CD14-positive monocyte (primary cell): ENCODE measurements around the gene FRMPD2. TPM values are rescaled to one million over a fixed set of nuclear protein-coding genes. Genes with fewer than 3 reads are reported as not detected.

Source experiments
- DNase-seq, 3 donors: peaks; one replicate each; pipeline ENCODE4 v3.0.0-alpha.2; 2011 to 2022
- H2AFZ ChIP-seq: 2 replicates; pipeline ENCODE4 v1.6.0; 2012; ENCODE audit warnings: mild to moderate bottlenecking, low read depth, low read length, inconsistent platforms; ENCODE audit not compliant: insufficient read depth, poor library complexity, severe bottlenecking
- H3K27ac ChIP-seq, 2 donors: 1 replicate in 1 of 2; 2 replicates in 1 of 2; pipeline ENCODE4 v1.5.1; 2012 to 2013; ENCODE audit warnings: low read length in 2 of 2, control low read depth in 1 of 2, inconsistent platforms in 1 of 2, low read depth in 1 of 2, mild to moderate bottlenecking in 1 of 2
- H3K27me3 ChIP-seq, 2 donors: one replicate each; pipeline versions ENCODE4 v1.6.0 to v1.6.1; 2011 to 2013; ENCODE audit warnings: low read length in 2 of 2; ENCODE audit not compliant: control insufficient read depth in 2 of 2, insufficient read depth in 2 of 2
- H3K36me3 ChIP-seq, 2 donors: replicated peaks in 1 of 2; 1 replicate in 1 of 2; 2 replicates in 1 of 2; pipeline versions ENCODE4 v1.5.1 to v1.6.1; 2012 to 2013; ENCODE audit warnings: low read length in 2 of 2, control low read depth in 1 of 2, inconsistent platforms in 1 of 2, mild to moderate bottlenecking in 1 of 2; ENCODE audit not compliant: insufficient read depth in 2 of 2, control insufficient read depth in 1 of 2
- H3K4me1 ChIP-seq, 2 donors: 1 replicate in 1 of 2; 2 replicates in 1 of 2; pipeline versions ENCODE4 v1.5.1 to v1.6.1; 2012 to 2013; ENCODE audit warnings: low read length in 2 of 2, control low read depth in 1 of 2, inconsistent platforms in 1 of 2, mild to moderate bottlenecking in 1 of 2, moderate library complexity in 1 of 2; ENCODE audit not compliant: insufficient read depth in 2 of 2, control insufficient read depth in 1 of 2
- H3K4me2 ChIP-seq: replicated peaks from 2 replicates; pipeline ENCODE3; 2012; ENCODE audit warnings: low read length, moderate library complexity, mild to moderate bottlenecking; ENCODE audit not compliant: poor library complexity, severe bottlenecking; ENCODE audit errors: extremely low read depth
- H3K4me3 ChIP-seq, 3 experiments: fragments of 200-600 bp in 1 of 3; sonication (generic) in 1 of 3; replicated peaks in 1 of 3; 1 replicate in 2 of 3; 2 replicates in 1 of 3; pipeline ENCODE4 v1.5.1; 2011 to 2013; ENCODE audit warnings: low read length in 3 of 3, mild to moderate bottlenecking in 3 of 3, control low read depth in 2 of 3, low read depth in 2 of 3, inconsistent platforms in 1 of 3, moderate library complexity in 1 of 3
- H3K79me2 ChIP-seq: 2 replicates; pipeline ENCODE4 v1.6.0; 2012; ENCODE audit warnings: mild to moderate bottlenecking, control low read depth, inconsistent platforms, low read length, moderate library complexity; ENCODE audit not compliant: insufficient read depth
- H3K9ac ChIP-seq: 2 replicates; pipeline ENCODE4 v1.6.0; 2017; ENCODE audit warnings: low read length, mild to moderate bottlenecking; ENCODE audit not compliant: insufficient read depth, poor library complexity, severe bottlenecking
- H3K9me3 ChIP-seq, 2 donors: replicated peaks in 1 of 2; 1 replicate in 1 of 2; 2 replicates in 1 of 2; pipeline versions ENCODE4 v1.5.1 to v1.6.1; 2012 to 2013; ENCODE audit warnings: low read length in 2 of 2, control low read depth in 1 of 2; ENCODE audit not compliant: control insufficient read depth in 1 of 2, insufficient read depth in 1 of 2
- H4K20me1 ChIP-seq: 2 replicates; pipeline ENCODE4 v1.6.0; 2012; ENCODE audit warnings: mild to moderate bottlenecking, low read length, control low read depth, moderate library complexity; ENCODE audit not compliant: insufficient read depth
- H3K27ac Mint-ChIP-seq, 7 donors: one replicate each; pipeline ENCODE4 v1.8.0; 2020; ENCODE audit warnings: mild to moderate bottlenecking in 7 of 7, mixed read lengths in 7 of 7, moderate library complexity in 6 of 7, inconsistent platforms in 2 of 7
- H3K27me3 Mint-ChIP-seq, 3 donors: one replicate each; pipeline ENCODE4 v1.8.0; 2021 to 2022; ENCODE audit warnings: low read depth in 3 of 3, mild to moderate bottlenecking in 3 of 3, mixed read lengths in 3 of 3, moderate library complexity in 3 of 3, inconsistent platforms in 1 of 3
- H3K36me3 Mint-ChIP-seq, 2 donors: one replicate each; pipeline ENCODE4 v1.8.0; 2020; ENCODE audit warnings: mixed read lengths in 2 of 2, inconsistent platforms in 1 of 2, mild to moderate bottlenecking in 1 of 2
- H3K4me1 Mint-ChIP-seq: one replicate; pipeline ENCODE4 v1.8.0; 2020; ENCODE audit warnings: mild to moderate bottlenecking, mixed read lengths
- H3K4me3 Mint-ChIP-seq, 2 donors: one replicate each; pipeline ENCODE4 v1.8.0; 2020; ENCODE audit warnings: mild to moderate bottlenecking in 2 of 2, mixed read lengths in 2 of 2, moderate library complexity in 1 of 2
- H3K9me3 Mint-ChIP-seq, 7 donors: one replicate each; pipeline ENCODE4 v1.8.0; 2020 to 2022; ENCODE audit warnings: mixed read lengths in 7 of 7, mild to moderate bottlenecking in 6 of 7, moderate library complexity in 6 of 7, inconsistent platforms in 2 of 7
- CTCF ChIP-seq: fragments of 200-600 bp; IDR thresholded peaks from one replicate; pipeline ENCODE4 v1.8.0; 2022; ENCODE audit warnings: antibody characterized with exemption, mild to moderate bottlenecking
- WGBS: methylation state at CpG from one replicate; pipeline ENCODE4 v1.1.5; 2013; ENCODE audit warnings: missing lambda C conversion rate; ENCODE audit not compliant: insufficient coverage; 5-methylcytosine and 5-hydroxymethylcytosine counted together
- intact Hi-C, 2 donors: fragments of 100-400 bp; cut with micrococcal nuclease; formaldehyde crosslinking; loops; one replicate each; pipeline versions ENCODE4 v1.15.0 to v1.15.1; 2023
- polyA plus RNA-seq, 3 donors: library from polyadenylated mRNA; depleted of rRNA in 1 of 3; unstranded in 2 of 3; stranded (reverse) in 1 of 3; fragments of 300-500 nt in 2 of 3; fragments of >200 nt in 1 of 3; fragmentation: Illumina TruSeq in 2 of 3; gene quantifications; 1 replicate in 2 of 3; 2 replicates in 1 of 3; pipeline ENCODE4 v1.2.3, GENCODE V29; 2012 to 2021

Gene FRMPD2
- polyA plus RNA-seq, 3 donors, result not detected

GRCh38 chr10:48211777-48212176 is 62.7 kb downstream of the FRMPD2 start:
- Mint-ChIP-seq H3K27me3 (peaks cover 0 to 2% (median 1%) of the 10 kb centered on the region in 3 donors), H3K27ac (no peak overlapping the region), H3K4me3 (no peak overlapping the region), H3K4me1 (no peaks in the 10 kb centered on the region), H3K36me3 (no peaks in the 10 kb centered on the region), H3K9me3 (peaks cover 0 to 4% (median 0%) of the 10 kb centered on the region in 7 donors)
- H3K4me1 ChIP-seq, result no peaks in the 10 kb centered on the region
- H3K27ac ChIP-seq, result no peak overlapping the region
- H3K27me3 ChIP-seq, result no peaks in the 10 kb centered on the region
- WGBS, result 96% methylated on average over 7 of the region's 7 CpGs
- no peak overlapping the region for H3K4me2 ChIP-seq
- DNase-seq, result no peak
- no peak overlapping the region for H2AFZ ChIP-seq
- TF ChIP-seq CTCF, result no peak
- H3K36me3 ChIP-seq, result no peaks in the 10 kb centered on the region
- intact Hi-C loops, result no loop called here
- no peak overlapping the region for H3K4me3 ChIP-seq
- no peaks in the 10 kb centered on the region for H4K20me1 ChIP-seq
- H3K9ac ChIP-seq, result no peak overlapping the region
- H3K9me3 ChIP-seq, result no peaks in the 10 kb centered on the region
- H3K79me2 ChIP-seq, result no peaks in the 10 kb centered on the region

- intact Hi-C loops, result no loop called here
- 89% methylated on average over 3 of the region's 5 CpGs for WGBS
These were observed 63.5 kb downstream of the FRMPD2 start for GRCh38 chr10:48210966-48211365.

More at GRCh38 chr10:48210966-48211365, 63.5 kb downstream of the FRMPD2 start:
- no peaks in the 10 kb centered on the region for H4K20me1 ChIP-seq
- no peak overlapping the region for H2AFZ ChIP-seq
- no peaks in the 10 kb centered on the region for H3K9me3 ChIP-seq
- Mint-ChIP-seq H3K27me3 (peaks cover 0 to 4% (median 4%) of the 10 kb centered on the region in 3 donors), H3K27ac (peak overlapping the region in 1 of 7 donors; percentile 61), H3K9me3 (peaks cover 0 to 4% (median 0%) of the 10 kb centered on the region in 7 donors), H3K4me3 (no peak overlapping the region), H3K4me1 (no peaks in the 10 kb centered on the region), H3K36me3 (no peaks in the 10 kb centered on the region)
- no peaks in the 10 kb centered on the region for H3K79me2 ChIP-seq
- DNase-seq, result no peak
- H3K4me1 ChIP-seq, result no peaks in the 10 kb centered on the region
- H3K27me3 ChIP-seq, result no peaks in the 10 kb centered on the region
- H3K36me3 ChIP-seq, result no peaks in the 10 kb centered on the region
- no peak overlapping the region for H3K9ac ChIP-seq
- H3K4me3 ChIP-seq, result no peak overlapping the region
- no peak overlapping the region for H3K27ac ChIP-seq
- TF ChIP-seq CTCF, result no peak
- H3K4me2 ChIP-seq, result no peak overlapping the region
